ENCODE data around the gene FARP1.

Gene FARP1

DNA sequence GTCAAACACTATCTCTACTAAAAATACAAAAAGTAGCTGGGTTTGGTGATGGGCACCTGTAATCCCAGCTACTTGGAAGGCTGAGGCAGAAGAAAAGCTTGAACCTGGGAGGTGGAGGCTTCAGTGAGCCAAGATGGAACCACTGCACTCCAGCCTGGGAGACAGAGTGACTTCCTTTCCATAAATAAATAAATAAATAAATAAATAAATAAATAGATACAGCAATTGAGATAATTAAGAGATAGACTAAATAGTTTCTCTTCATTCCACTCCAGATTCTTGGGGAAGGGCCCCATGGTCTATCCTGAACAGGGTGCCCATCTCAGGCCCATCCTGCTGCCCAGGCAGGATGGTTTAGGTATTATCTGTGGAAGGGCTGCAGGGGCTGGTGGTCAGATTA lies 24.0 kb upstream of the FARP1 start:
- Histone ChIP-seq H3K4me3 (replicated peaks; ENCODE audit: low read depth, low read length) (no peak overlapping the region), H3K36me3 (ENCODE audit: control insufficient read depth, insufficient read depth, low read length) (no peaks in the 10 kb centered on the region), H3K27me3 (replicated peaks; ENCODE audit: control insufficient read depth, insufficient read depth, low read length) (no peaks in the 10 kb centered on the region)
- no peak for DNase-seq (ENCODE audit: extremely low read depth, insufficient read length)
- TF ChIP-seq, protein P1, sequence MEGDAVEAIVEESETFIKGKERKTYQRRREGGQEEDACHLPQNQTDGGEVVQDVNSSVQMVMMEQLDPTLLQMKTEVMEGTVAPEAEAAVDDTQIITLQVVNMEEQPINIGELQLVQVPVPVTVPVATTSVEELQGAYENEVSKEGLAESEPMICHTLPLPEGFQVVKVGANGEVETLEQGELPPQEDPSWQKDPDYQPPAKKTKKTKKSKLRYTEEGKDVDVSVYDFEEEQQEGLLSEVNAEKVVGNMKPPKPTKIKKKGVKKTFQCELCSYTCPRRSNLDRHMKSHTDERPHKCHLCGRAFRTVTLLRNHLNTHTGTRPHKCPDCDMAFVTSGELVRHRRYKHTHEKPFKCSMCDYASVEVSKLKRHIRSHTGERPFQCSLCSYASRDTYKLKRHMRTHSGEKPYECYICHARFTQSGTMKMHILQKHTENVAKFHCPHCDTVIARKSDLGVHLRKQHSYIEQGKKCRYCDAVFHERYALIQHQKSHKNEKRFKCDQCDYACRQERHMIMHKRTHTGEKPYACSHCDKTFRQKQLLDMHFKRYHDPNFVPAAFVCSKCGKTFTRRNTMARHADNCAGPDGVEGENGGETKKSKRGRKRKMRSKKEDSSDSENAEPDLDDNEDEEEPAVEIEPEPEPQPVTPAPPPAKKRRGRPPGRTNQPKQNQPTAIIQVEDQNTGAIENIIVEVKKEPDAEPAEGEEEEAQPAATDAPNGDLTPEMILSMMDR (IDR thresholded peaks at IDR 0.05; ENCODE audit: insufficient read depth, low read length, poor library complexity, severe bottlenecking), result no peak

DNA sequence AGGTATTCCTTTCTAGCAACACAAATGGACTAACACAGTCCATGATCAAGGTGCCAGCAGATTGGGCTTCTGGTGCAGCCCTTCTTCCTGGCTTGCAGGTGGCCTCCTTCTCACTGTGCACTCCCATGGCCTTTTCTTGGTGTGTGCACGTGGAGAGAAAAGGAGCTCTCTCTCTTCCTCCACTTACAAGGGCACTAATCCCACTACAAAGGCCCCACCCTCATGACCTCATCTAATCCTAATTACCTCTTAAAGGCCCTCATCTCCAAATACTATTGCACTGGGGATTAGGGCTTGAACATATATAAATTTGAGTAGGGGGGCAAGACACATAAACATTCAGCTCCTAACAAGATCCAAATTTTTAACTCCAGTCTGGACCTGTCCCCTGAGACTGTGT lies 19.7 kb upstream of the FARP1 start:
- no peak for DNase-seq (ENCODE audit: extremely low read depth, insufficient read length)
- H3K27me3 ChIP-seq (replicated peaks; ENCODE audit: control insufficient read depth, insufficient read depth, low read length), result no peaks in the 10 kb centered on the region
- no peak overlapping the region for H3K4me3 ChIP-seq (replicated peaks; ENCODE audit: low read depth, low read length)
- TF ChIP-seq, protein P1 (IDR thresholded peaks at IDR 0.05; ENCODE audit: insufficient read depth, low read length, poor library complexity, severe bottlenecking), result no peak
- no peaks in the 10 kb centered on the region for H3K36me3 ChIP-seq (ENCODE audit: control insufficient read depth, insufficient read depth, low read length)

DNA sequence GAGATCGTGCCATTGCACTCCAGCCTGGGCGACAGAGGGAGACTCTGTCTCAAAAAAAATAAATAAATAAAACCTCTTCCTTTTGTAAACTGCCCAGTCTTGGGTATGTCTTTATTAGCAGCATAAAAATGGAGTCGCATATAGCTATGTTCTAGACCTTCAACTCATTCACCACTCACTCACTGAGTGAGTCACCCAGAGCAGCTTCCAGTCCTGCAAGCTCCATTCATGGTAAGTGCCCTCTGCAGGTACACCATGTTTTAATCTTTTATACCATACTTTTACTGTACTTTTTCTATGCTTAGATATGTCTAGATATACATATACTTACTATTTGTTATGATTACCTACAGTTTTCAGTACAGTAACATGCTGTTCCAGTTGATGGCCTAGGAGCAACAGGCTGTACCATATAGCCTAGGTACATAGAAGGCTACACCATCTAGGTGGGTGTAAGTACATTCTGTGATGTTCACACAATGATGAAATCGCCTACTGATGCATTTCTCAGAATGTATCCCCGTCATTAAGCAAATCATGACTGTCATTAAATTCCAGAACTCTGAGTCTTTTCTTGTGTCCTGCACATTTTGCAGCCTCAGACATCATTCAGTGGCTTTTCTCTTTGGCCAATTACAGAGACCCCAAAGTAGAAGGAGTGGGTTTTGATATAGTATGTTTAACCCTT lies 13.7 kb upstream of the FARP1 start:
- no peaks in the 10 kb centered on the region for H3K36me3 ChIP-seq (ENCODE audit: control insufficient read depth, insufficient read depth, low read length)
- H3K4me3 ChIP-seq (replicated peaks; ENCODE audit: low read depth, low read length), result no peak overlapping the region
- TF ChIP-seq, protein P1 (IDR thresholded peaks at IDR 0.05; ENCODE audit: insufficient read depth, low read length, poor library complexity, severe bottlenecking), result no peak
- H3K27me3 ChIP-seq (replicated peaks; ENCODE audit: control insufficient read depth, insufficient read depth, low read length), result no peaks in the 10 kb centered on the region
- DNase-seq (ENCODE audit: extremely low read depth, insufficient read length), result no peak

DNA sequence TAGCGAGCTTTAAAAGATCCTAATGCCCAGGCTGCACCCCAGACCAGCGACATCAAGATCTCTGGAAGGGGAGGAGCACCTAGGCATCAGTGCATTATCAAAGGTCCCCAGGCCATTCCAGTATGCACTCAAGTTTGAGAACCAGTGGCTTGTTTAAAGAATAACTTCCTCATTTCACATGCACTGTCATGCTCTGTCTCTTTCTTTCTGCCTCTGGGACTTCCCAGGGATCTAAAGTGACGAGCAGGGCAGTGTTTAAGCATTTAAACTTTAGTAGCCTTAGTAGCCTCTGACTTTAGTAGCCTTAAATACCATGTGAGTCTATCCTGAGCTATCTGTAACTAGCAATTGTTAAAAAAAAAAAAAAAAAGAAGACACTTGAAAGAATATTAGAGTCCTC lies 8.9 kb upstream of the FARP1 start:
- no peak for DNase-seq (ENCODE audit: extremely low read depth, insufficient read length)
- TF ChIP-seq, protein P1 (IDR thresholded peaks at IDR 0.05; ENCODE audit: insufficient read depth, low read length, poor library complexity, severe bottlenecking), result no peak
- no peak overlapping the region for H3K4me3 ChIP-seq (replicated peaks; ENCODE audit: low read depth, low read length)
- H3K27me3 ChIP-seq (replicated peaks; ENCODE audit: control insufficient read depth, insufficient read depth, low read length), result no peaks in the 10 kb centered on the region
- H3K36me3 ChIP-seq (ENCODE audit: control insufficient read depth, insufficient read depth, low read length), result no peaks in the 10 kb centered on the region

DNA sequence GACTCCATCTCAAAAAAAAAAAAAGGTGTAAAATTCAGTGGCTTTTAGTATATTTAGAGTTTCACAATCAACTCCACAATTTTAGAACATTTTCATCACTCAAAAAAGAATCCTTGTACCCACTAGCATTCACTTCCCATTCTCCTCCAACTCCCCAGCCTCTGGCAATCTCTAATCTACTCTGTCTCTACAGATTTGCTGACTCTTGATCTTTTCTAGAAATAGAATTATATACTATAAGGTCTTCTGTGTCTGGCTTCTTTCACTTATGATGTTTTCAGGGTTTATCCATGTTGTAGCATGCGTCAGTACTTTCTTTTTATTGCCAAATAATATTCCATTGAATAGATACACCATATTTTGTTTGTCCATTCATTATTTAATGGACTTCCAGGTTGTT lies 8.0 kb upstream of the FARP1 start:
- Histone ChIP-seq H3K36me3 (ENCODE audit: control insufficient read depth, insufficient read depth, low read length) (no peaks in the 10 kb centered on the region), H3K4me3 (replicated peaks; ENCODE audit: low read depth, low read length) (no peak overlapping the region), H3K27me3 (replicated peaks; ENCODE audit: control insufficient read depth, insufficient read depth, low read length) (no peaks in the 10 kb centered on the region; the same call in 1 of the 2 replicates)
- TF ChIP-seq, protein P1 (IDR thresholded peaks at IDR 0.05; ENCODE audit: insufficient read depth, low read length, poor library complexity, severe bottlenecking), result no peak
- DNase-seq (ENCODE audit: extremely low read depth, insufficient read length), result no peak

DNA sequence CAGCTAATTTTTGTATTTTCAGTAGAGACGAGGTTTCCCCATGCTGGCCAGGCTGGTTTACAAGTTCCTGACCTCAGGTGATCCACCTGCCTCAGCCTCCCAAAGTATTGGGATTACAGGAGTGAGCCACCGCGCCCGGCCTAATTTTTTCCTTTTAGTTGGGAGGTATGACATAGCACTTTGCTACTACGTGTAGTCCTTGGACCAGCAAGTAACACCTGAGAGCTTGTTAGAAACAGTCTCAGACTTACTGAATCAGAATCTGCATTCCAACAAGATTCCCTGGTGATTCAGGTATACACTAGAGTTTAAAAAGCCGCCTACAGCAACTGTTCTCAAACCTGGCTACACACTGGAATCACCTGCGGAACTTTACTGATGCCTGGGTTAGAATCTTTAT lies 1.8 kb upstream of the FARP1 start:
- TF ChIP-seq, protein P1 (IDR thresholded peaks at IDR 0.05; ENCODE audit: insufficient read depth, low read length, poor library complexity, severe bottlenecking), result no peak
- H3K36me3 ChIP-seq (ENCODE audit: control insufficient read depth, insufficient read depth, low read length), result no peaks in the 10 kb centered on the region
- H3K4me3 ChIP-seq (replicated peaks; ENCODE audit: low read depth, low read length), result no peak overlapping the region
- H3K27me3 ChIP-seq (replicated peaks; ENCODE audit: control insufficient read depth, insufficient read depth, low read length), result peaks cover 2% of the 10 kb centered on the region; the same call in 1 of the 2 replicates
- no peak for DNase-seq (ENCODE audit: extremely low read depth, insufficient read length)

Measured in GM06990 (cell line).